Measurements from ENCODE around the gene LZTS3. TPM values are rescaled to one million over a fixed set of nuclear protein-coding genes. Genes with fewer than 3 reads are reported as not detected.

LZTS3 gene
- total RNA-seq, 2 donors from 2014 or later = 26.8 to 27.7 TPM

DNA sequence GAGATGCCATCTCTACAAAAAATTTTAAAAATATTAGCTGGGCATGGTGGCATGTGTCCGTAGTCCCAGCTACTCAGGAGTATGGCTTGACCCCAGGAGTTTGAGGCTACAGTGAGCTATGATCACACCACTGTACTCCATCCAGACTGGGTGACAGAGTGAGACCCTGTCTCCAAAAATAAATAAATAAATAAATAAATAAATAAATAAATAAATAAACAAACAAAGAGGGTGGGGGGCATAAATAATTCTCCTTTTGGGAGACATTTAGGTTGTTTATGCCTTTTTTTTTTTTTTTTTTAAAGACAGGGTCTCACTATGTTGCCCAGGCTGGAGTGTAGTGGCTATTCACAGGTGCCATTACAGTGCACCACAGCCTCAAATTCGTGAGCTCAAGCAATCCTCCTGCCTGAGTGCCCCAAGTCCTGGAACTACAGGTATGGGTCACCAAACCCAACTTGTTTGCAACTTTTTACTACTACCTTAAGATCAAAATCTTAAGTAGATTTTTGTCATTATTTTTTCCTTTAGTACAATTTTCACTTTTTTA is 43.2 kb downstream of the LZTS3 start:
- Histone ChIP-seq H3K4me3 (ENCODE audit: low read length) (no peak overlapping the region), H3K36me3 (ENCODE audit: control insufficient read depth, insufficient read depth, low read length) (peaks cover 12% of the 10 kb centered on the region), H3K27me3 (ENCODE audit: control insufficient read depth, insufficient read depth, low read length, poor library complexity, severe bottlenecking) (no peaks in the 10 kb centered on the region), H3K27ac (ENCODE audit: low read depth, low read length) (no peak overlapping the region), H3K9ac (ENCODE audit: extremely low read depth, low read length, poor library complexity, severe bottlenecking) (no peak overlapping the region), H3K9me3 (ENCODE audit: control insufficient read depth, low read length) (peaks cover 16% of the 10 kb centered on the region), H3K4me1 (ENCODE audit: control insufficient read depth, insufficient read depth, low read length) (no peaks in the 10 kb centered on the region)
- TF ChIP-seq, protein P1, sequence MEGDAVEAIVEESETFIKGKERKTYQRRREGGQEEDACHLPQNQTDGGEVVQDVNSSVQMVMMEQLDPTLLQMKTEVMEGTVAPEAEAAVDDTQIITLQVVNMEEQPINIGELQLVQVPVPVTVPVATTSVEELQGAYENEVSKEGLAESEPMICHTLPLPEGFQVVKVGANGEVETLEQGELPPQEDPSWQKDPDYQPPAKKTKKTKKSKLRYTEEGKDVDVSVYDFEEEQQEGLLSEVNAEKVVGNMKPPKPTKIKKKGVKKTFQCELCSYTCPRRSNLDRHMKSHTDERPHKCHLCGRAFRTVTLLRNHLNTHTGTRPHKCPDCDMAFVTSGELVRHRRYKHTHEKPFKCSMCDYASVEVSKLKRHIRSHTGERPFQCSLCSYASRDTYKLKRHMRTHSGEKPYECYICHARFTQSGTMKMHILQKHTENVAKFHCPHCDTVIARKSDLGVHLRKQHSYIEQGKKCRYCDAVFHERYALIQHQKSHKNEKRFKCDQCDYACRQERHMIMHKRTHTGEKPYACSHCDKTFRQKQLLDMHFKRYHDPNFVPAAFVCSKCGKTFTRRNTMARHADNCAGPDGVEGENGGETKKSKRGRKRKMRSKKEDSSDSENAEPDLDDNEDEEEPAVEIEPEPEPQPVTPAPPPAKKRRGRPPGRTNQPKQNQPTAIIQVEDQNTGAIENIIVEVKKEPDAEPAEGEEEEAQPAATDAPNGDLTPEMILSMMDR (conservative IDR thresholded peaks at IDR 0.05) = no peak
- Mint-ChIP-seq H3K27ac (no peak overlapping the region), H3K9me3 (peaks cover 26% of the 10 kb centered on the region), H3K27me3 (ENCODE audit: insufficient read depth) (no peaks in the 10 kb centered on the region), H3K4me3 (no peak overlapping the region), H3K36me3 (ENCODE audit: low read depth) (peaks cover 19% of the 10 kb centered on the region), H3K4me1 (no peaks in the 10 kb centered on the region)
- 85 to 91% methylated on average over 2 of the region's 2 CpGs for WGBS, 2 experiments (ENCODE audit: insufficient coverage in 1 of 2, insufficient read length in 1 of 2)
- no peak for DNase-seq

DNA sequence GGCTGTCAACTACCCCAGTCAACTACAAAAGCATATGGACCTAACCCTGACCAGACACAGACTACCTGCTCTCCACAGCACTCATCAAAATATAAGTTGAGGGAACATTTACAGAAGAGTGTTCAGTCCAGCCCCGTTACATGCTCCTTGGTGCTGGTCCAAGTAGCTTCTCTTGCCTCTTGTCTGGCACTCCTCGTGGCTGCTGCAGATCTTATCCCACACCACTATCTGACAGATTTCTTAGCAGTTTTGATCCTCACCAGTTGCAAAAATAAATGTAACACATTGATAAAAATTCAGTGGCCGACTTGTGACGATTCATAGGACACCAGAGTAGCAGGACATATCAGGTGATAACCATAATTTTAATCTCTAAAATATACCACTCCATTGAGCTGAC is 44.3 kb downstream of the LZTS3 start:
- no peak for DNase-seq
- H3K4me1 Mint-ChIP-seq = no peaks in the 10 kb centered on the region
- H3K27ac ChIP-seq (ENCODE audit: low read depth, low read length) = no peak overlapping the region
- H3K4me3 ChIP-seq (ENCODE audit: low read length) = no peak overlapping the region
- H3K9me3 ChIP-seq (ENCODE audit: control insufficient read depth, low read length) = peaks cover 21% of the 10 kb centered on the region
- 94 to 96% methylated on average over 4 of the region's 4 CpGs for WGBS, 2 experiments (ENCODE audit: insufficient coverage in 1 of 2, insufficient read length in 1 of 2)
- TF ChIP-seq, protein P1 (conservative IDR thresholded peaks at IDR 0.05) = no peak
- no peaks in the 10 kb centered on the region for H3K4me1 ChIP-seq (ENCODE audit: control insufficient read depth, insufficient read depth, low read length)
- no peak overlapping the region for H3K27ac Mint-ChIP-seq
- no peaks in the 10 kb centered on the region for H3K27me3 ChIP-seq (ENCODE audit: control insufficient read depth, insufficient read depth, low read length, poor library complexity, severe bottlenecking)
- peaks cover 27% of the 10 kb centered on the region for H3K36me3 Mint-ChIP-seq (ENCODE audit: low read depth)
- no peaks in the 10 kb centered on the region for H3K27me3 Mint-ChIP-seq (ENCODE audit: insufficient read depth)
- H3K36me3 ChIP-seq (ENCODE audit: control insufficient read depth, insufficient read depth, low read length) = peaks cover 12% of the 10 kb centered on the region
- H3K4me3 Mint-ChIP-seq = no peak overlapping the region
- H3K9me3 Mint-ChIP-seq = peaks cover 37% of the 10 kb centered on the region
- H3K9ac ChIP-seq (ENCODE audit: extremely low read depth, low read length, poor library complexity, severe bottlenecking) = no peak overlapping the region

DNA sequence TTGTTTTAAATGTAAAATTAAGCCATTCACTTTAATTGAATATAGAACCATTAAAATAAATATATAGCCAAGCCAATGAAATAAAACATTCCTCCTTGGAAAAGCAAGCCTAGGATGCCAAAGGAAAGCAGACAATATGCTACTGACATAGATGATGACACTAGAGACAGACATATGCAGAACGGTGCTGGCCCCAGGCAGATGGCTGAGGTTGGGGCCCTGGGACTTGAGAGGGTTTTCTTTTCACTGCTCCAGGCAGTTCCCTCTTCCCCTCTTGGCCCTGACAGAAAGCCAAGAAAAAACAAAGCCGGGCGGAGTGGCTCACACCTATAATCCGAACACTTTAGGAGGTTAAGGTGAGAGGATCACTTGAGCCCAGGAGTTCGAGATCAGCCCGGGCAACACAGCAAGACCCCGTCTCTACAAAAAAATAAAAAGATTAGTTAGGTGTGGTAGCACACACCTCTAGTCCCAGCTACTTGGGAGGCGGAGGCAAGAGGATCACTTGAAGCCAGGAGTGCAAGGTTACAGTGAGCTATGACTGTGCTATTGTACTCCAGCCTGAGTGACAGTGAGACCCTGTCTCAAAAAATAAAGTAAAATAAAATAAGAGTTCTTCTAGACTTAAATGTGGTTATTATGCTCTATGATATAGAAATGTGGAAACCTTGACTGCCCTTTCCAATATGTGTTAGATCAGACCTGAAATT is 44.9 kb downstream of the LZTS3 start:
- Mint-ChIP-seq H3K27ac (no peak overlapping the region), H3K27me3 (ENCODE audit: insufficient read depth) (peaks cover 2% of the 10 kb centered on the region), H3K4me1 (no peaks in the 10 kb centered on the region), H3K9me3 (peaks cover 43% of the 10 kb centered on the region), H3K36me3 (ENCODE audit: low read depth) (peaks cover 34% of the 10 kb centered on the region), H3K4me3 (no peak overlapping the region)
- Histone ChIP-seq H3K36me3 (ENCODE audit: control insufficient read depth, insufficient read depth, low read length) (peaks cover 15% of the 10 kb centered on the region), H3K27ac (ENCODE audit: low read depth, low read length) (no peak overlapping the region), H3K9ac (ENCODE audit: extremely low read depth, low read length, poor library complexity, severe bottlenecking) (no peak overlapping the region), H3K9me3 (ENCODE audit: control insufficient read depth, low read length) (peaks cover 28% of the 10 kb centered on the region), H3K4me1 (ENCODE audit: control insufficient read depth, insufficient read depth, low read length) (no peaks in the 10 kb centered on the region), H3K4me3 (ENCODE audit: low read length) (no peak overlapping the region), H3K27me3 (ENCODE audit: control insufficient read depth, insufficient read depth, low read length, poor library complexity, severe bottlenecking) (no peaks in the 10 kb centered on the region)
- TF ChIP-seq, protein P1 (conservative IDR thresholded peaks at IDR 0.05) = no peak
- 86 to 91% methylated on average over 8 of the region's 8 CpGs for WGBS, 2 experiments (ENCODE audit: insufficient coverage in 1 of 2, insufficient read length in 1 of 2)
- DNase-seq = no peak
